ENCODE data around the gene FRMD4A. TPM values are rescaled to one million over a fixed set of nuclear protein-coding genes. Genes with fewer than 3 reads are reported as not detected.
A peak's percentile ranks its signal among the peaks of the same experiment; 100 is the strongest.

The FRMD4A gene
- total and polyA plus RNA-seq, 2 experiments from 2014 or later: 5.4 to 10.3 TPM

- Histone ChIP-seq H3K79me2 (no peaks in the 10 kb centered on the region), H3K27me3 (no peaks in the 10 kb centered on the region), H4K20me1 (ENCODE audit: insufficient read depth, poor library complexity, severe bottlenecking) (no peaks in the 10 kb centered on the region), H3K9me3 (ENCODE audit: low read depth) (no peaks in the 10 kb centered on the region), H3K9me2 (replicated peaks; ENCODE audit: insufficient read depth) (no peaks in the 10 kb centered on the region), H2AFZ (no peak overlapping the region), H3K36me3 (replicated peaks; ENCODE audit: insufficient read depth, low read depth) (no peaks in the 10 kb centered on the region), H3K4me3 (no peak overlapping the region), H3K4me1 (ENCODE audit: insufficient read depth) (no peaks in the 10 kb centered on the region), H3K27ac (peak overlapping the region; percentile 41), H3K4me2 (peak overlapping the region; percentile 60)
- TF ChIP-seq EZH2phosphoT487 (IDR thresholded peaks at IDR 0.05; ENCODE audit: low read depth, severe bottlenecking, unreplicated experiment): no peak
- no peak for TF ChIP-seq EZH2 (IDR thresholded peaks at IDR 0.05; ENCODE audit: borderline replicate concordance)
- TF ChIP-seq CTCF (IDR thresholded peaks at IDR 0.05; ENCODE audit: poor library complexity): no peak
- 57% methylated on average over 20 of the region's 20 CpGs for WGBS (ENCODE audit: low lambda C conversion rate, missing lambda C conversion rate)
- peak; percentile 14 for DNase-seq (ENCODE audit: low spot score)
Measured at GRCh38 chr10:14163377-14164086, 167.2 kb downstream of the FRMD4A start.

- H2AFZ ChIP-seq: no peak overlapping the region
- H3K36me3 ChIP-seq (replicated peaks; ENCODE audit: insufficient read depth, low read depth): no peaks in the 10 kb centered on the region
- H3K79me2 ChIP-seq: no peaks in the 10 kb centered on the region
- no peak for DNase-seq (ENCODE audit: low spot score)
- H3K4me3 ChIP-seq: no peak overlapping the region
- no peaks in the 10 kb centered on the region for H3K4me1 ChIP-seq (ENCODE audit: insufficient read depth)
- peak overlapping the region; percentile 41 for H3K27ac ChIP-seq
- WGBS (ENCODE audit: low lambda C conversion rate, missing lambda C conversion rate): 69% methylated on average over 5 of the region's 5 CpGs
- H3K27me3 ChIP-seq: peaks cover 1% of the 10 kb centered on the region
- H4K20me1 ChIP-seq (ENCODE audit: insufficient read depth, poor library complexity, severe bottlenecking): no peaks in the 10 kb centered on the region
- H3K9me2 ChIP-seq (replicated peaks; ENCODE audit: insufficient read depth): no peaks in the 10 kb centered on the region
- peak overlapping the region; percentile 60 for H3K4me2 ChIP-seq
- TF ChIP-seq EZH2 (IDR thresholded peaks at IDR 0.05; ENCODE audit: borderline replicate concordance) (no peak), EZH2phosphoT487 (IDR thresholded peaks at IDR 0.05; ENCODE audit: low read depth, severe bottlenecking, unreplicated experiment) (no peak), CTCF (IDR thresholded peaks at IDR 0.05; ENCODE audit: poor library complexity) (no peak)
- no peaks in the 10 kb centered on the region for H3K9me3 ChIP-seq (ENCODE audit: low read depth)
Measured at GRCh38 chr10:14162629-14163344, 167.9 kb downstream of the FRMD4A start.

- no peak overlapping the region for H3K27ac ChIP-seq
- no peak overlapping the region for H3K4me3 ChIP-seq
- H3K4me1 ChIP-seq (ENCODE audit: insufficient read depth): no peaks in the 10 kb centered on the region
- H3K4me2 ChIP-seq: no peak overlapping the region
- no peaks in the 10 kb centered on the region for H3K36me3 ChIP-seq (replicated peaks; ENCODE audit: insufficient read depth, low read depth)
- H3K79me2 ChIP-seq: no peaks in the 10 kb centered on the region
- no peak overlapping the region for H2AFZ ChIP-seq
- no peaks in the 10 kb centered on the region for H3K9me2 ChIP-seq (replicated peaks; ENCODE audit: insufficient read depth)
- DNase-seq (ENCODE audit: low spot score): no peak
- no peaks in the 10 kb centered on the region for H4K20me1 ChIP-seq (ENCODE audit: insufficient read depth, poor library complexity, severe bottlenecking)
- no peak for TF ChIP-seq EZH2phosphoT487 (IDR thresholded peaks at IDR 0.05; ENCODE audit: low read depth, severe bottlenecking, unreplicated experiment)
- no peak for TF ChIP-seq CTCF (IDR thresholded peaks at IDR 0.05; ENCODE audit: poor library complexity)
- TF ChIP-seq EZH2 (IDR thresholded peaks at IDR 0.05; ENCODE audit: borderline replicate concordance): no peak
- H3K9me3 ChIP-seq (ENCODE audit: low read depth): no peaks in the 10 kb centered on the region
- WGBS (ENCODE audit: low lambda C conversion rate, missing lambda C conversion rate): 95% methylated on average over 5 of the region's 5 CpGs
- peaks cover 3% of the 10 kb centered on the region for H3K27me3 ChIP-seq
Measured at GRCh38 chr10:14162061-14162460, 168.7 kb downstream of the FRMD4A start.

Data from hepatocyte (in vitro differentiated cells).